ENCODE measurements around the gene HOXD13. TPM values are rescaled to one million over a fixed set of nuclear protein-coding genes. Genes with fewer than 3 reads are reported as not detected.

Gene HOXD13
- total RNA-seq, 2 donors from 2014 or later = 0.32 to 0.77 TPM

DNA sequence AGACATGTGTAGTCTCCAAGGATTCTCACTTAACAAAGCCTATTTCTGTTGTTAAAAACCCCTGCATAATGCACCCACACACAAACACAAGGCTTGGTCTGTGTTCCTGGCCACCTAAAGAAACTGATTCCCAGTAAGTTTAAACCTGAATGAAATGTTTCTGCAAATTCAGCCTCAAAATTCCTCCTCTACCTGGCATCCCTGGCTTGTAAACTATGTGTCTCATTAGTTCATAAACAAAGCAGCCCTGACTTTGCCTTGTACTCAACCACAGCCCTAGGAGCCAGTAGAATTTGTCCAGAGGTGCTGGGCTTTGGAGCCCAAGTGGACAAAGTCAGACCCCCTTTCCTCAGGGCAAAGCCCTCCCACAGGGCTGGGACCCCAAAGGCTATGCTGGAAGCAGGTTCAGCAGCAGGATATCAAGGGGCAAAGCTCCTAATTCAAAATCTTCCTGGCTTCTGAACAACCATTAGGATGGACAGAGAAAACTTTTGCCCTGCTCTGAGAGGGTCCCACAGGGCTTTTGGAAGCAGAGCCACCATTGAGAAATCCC is 2.6 kb upstream of the HOXD13 start:
- Histone ChIP-seq H3K27me3 (peaks cover 99% of the 10 kb centered on the region), H3K9me3 (no peaks in the 10 kb centered on the region), H3K27ac (no peak overlapping the region), H3K4me3 (no peak overlapping the region), H3K4me1 (peaks cover 13% of the 10 kb centered on the region), H3K36me3 (no peaks in the 10 kb centered on the region), H3K9ac (ENCODE audit: low read depth in 2 of 2, low read length in 2 of 2) (no peak overlapping the region)
- intact Hi-C loops (cut with DNase I) = loop anchor here (2.0 to 5.0 kb wide), 3 partner anchors 403 to 838 kb away; no protein-coding TSS in a partner anchor
- no peak for DNase-seq
- TF ChIP-seq CTCF (IDR thresholded peaks at IDR 0.05) = no peak

- TF ChIP-seq CTCF (IDR thresholded peaks at IDR 0.05) = no peak
- H3K9me3 ChIP-seq = no peaks in the 10 kb centered on the region
- H3K4me3 ChIP-seq = no peak overlapping the region
- DNase-seq = no peak
- no peak overlapping the region for H3K9ac ChIP-seq (ENCODE audit: low read depth in 2 of 2, low read length in 2 of 2)
- H3K36me3 ChIP-seq = no peaks in the 10 kb centered on the region
- intact Hi-C loops (cut with DNase I) = loop anchor here (2.0 kb wide), 1 partner anchor 724 kb away; no protein-coding TSS in a partner anchor
- H3K27me3 ChIP-seq = peaks cover 99% of the 10 kb centered on the region
- H3K4me1 ChIP-seq = peaks cover 8% of the 10 kb centered on the region
- no peak overlapping the region for H3K27ac ChIP-seq
Observed at GRCh38 chr2:176090862-176091261, 1.7 kb upstream of the HOXD13 start.

GRCh38 chr2:176091329-176092258 is 927 bp upstream of the HOXD13 start:
- no peak for TF ChIP-seq CTCF (IDR thresholded peaks at IDR 0.05)
- Histone ChIP-seq H3K27ac (no peak overlapping the region), H3K36me3 (no peaks in the 10 kb centered on the region), H3K9me3 (no peaks in the 10 kb centered on the region), H3K4me3 (no peak overlapping the region), H3K4me1 (peaks cover 8% of the 10 kb centered on the region), H3K27me3 (peaks cover 99% of the 10 kb centered on the region), H3K9ac (ENCODE audit: low read depth in 2 of 2, low read length in 2 of 2) (no peak overlapping the region)
- no peak for DNase-seq
- intact Hi-C loops (cut with DNase I) = loop anchor here (2.0 kb wide), 1 partner anchor 725 kb away; no protein-coding TSS in a partner anchor

GRCh38 chr2:176093145-176093897 is 800 bp downstream of the HOXD13 start:
- DNase-seq = no peak
- peak overlapping the region; percentile 24 for H3K27ac ChIP-seq
- H3K36me3 ChIP-seq = no peaks in the 10 kb centered on the region
- peaks cover 99% of the 10 kb centered on the region for H3K27me3 ChIP-seq
- peak overlapping the region; percentile 39 for H3K4me3 ChIP-seq
- no peak overlapping the region for H3K9ac ChIP-seq (ENCODE audit: low read depth in 2 of 2, low read length in 2 of 2)
- intact Hi-C loops (cut with DNase I) = no loop called here
- no peaks in the 10 kb centered on the region for H3K9me3 ChIP-seq
- H3K4me1 ChIP-seq = peaks cover 4% of the 10 kb centered on the region
- TF ChIP-seq CTCF (IDR thresholded peaks at IDR 0.05) = no peak

DNA sequence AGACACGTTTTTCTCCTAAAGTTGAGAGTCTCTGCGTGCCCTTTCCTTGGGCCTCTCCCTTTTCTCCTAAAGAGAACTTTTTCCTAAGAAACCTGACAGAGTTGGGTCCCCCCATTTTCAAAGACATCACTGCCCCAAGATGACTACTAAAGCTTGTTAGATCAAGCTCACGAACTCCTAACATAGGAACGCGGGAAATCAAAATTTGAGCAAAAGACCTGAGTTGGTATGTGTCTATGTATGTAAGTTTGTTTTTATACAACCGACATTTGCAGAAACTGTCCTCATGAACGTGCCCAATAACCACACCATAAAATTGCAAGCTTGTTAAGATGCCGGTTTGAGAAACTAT is 1.4 kb downstream of the HOXD13 start:
- intact Hi-C loops (cut with DNase I) = no loop called here
- Histone ChIP-seq H3K4me1 (peaks cover 4% of the 10 kb centered on the region), H3K36me3 (no peaks in the 10 kb centered on the region), H3K4me3 (no peak overlapping the region), H3K9ac (ENCODE audit: low read depth in 2 of 2, low read length in 2 of 2) (no peak overlapping the region), H3K27ac (no peak overlapping the region), H3K9me3 (no peaks in the 10 kb centered on the region), H3K27me3 (peaks cover 99% of the 10 kb centered on the region)
- TF ChIP-seq CTCF (IDR thresholded peaks at IDR 0.05) = no peak
- DNase-seq = no peak
